ENCODE measurements around the gene CPEB4. TPM values are rescaled to one million over a fixed set of nuclear protein-coding genes. Genes with fewer than 3 reads are reported as not detected.

The CPEB4 gene
- total RNA-seq, 4 donors from 2014 or later = 33.2 to 51.6 (median 44.8) TPM

- Histone ChIP-seq H3K4me1 (peaks cover 7 to 94% (median 22%) of the 10 kb centered on the region in 3 donors), H3K27me3 (no peaks in the 10 kb centered on the region), H3K9me3 (no peaks in the 10 kb centered on the region), H3K4me3 (no peak overlapping the region), H3K27ac (peak overlapping the region in 2 of 4 donors; percentile 58 to 67), H3K36me3 (peaks cover 0 to 16% (median 0%) of the 10 kb centered on the region in 3 donors)
- no peak for TF ChIP-seq CTCF (IDR thresholded peaks at IDR 0.05)
- no peak for TF ChIP-seq POLR2A (IDR thresholded peaks at IDR 0.05)
- no peak for DNase-seq
- WGBS, 2 donors = 86 to 89% methylated on average over 2 of the region's 2 CpGs
- intact Hi-C loops (cut with DNase I) = no loop called here
Measured at GRCh38 chr5:173922527-173922926, 34.4 kb downstream of the CPEB4 start.

- no peak overlapping the region for H3K4me3 ChIP-seq
- H3K9me3 ChIP-seq = no peaks in the 10 kb centered on the region
- no peak for TF ChIP-seq CTCF (IDR thresholded peaks at IDR 0.05)
- TF ChIP-seq POLR2A (IDR thresholded peaks at IDR 0.05) = no peak
- H3K27ac ChIP-seq = peak overlapping the region in 3 of 4 donors; percentile 13 to 67 (median 58)
- WGBS, 2 donors = 58 to 59% methylated on average over 3 of the region's 3 CpGs
- H3K4me1 ChIP-seq = peaks cover 7 to 86% (median 21%) of the 10 kb centered on the region in 3 donors
- peaks cover 0 to 25% (median 0%) of the 10 kb centered on the region in 3 donors for H3K36me3 ChIP-seq
- no peak for DNase-seq
- H3K27me3 ChIP-seq = no peaks in the 10 kb centered on the region
- intact Hi-C loops (cut with DNase I) = no loop called here
Measured at GRCh38 chr5:173923218-173924095, 35.3 kb downstream of the CPEB4 start.

GRCh38 chr5:173924899-173925298 lies 36.8 kb downstream of the CPEB4 start:
- H3K9me3 ChIP-seq = no peaks in the 10 kb centered on the region
- peaks cover 3 to 79% (median 7%) of the 10 kb centered on the region in 3 donors for H3K4me1 ChIP-seq
- peaks cover 0 to 31% (median 0%) of the 10 kb centered on the region in 3 donors for H3K36me3 ChIP-seq
- peak overlapping the region in 3 of 4 donors; percentile 13 to 67 (median 58) for H3K27ac ChIP-seq
- no peaks in the 10 kb centered on the region for H3K27me3 ChIP-seq
- intact Hi-C loops (cut with DNase I) = no loop called here
- DNase-seq = no peak
- no peak overlapping the region for H3K4me3 ChIP-seq
- no peak for TF ChIP-seq POLR2A (IDR thresholded peaks at IDR 0.05)
- TF ChIP-seq CTCF (IDR thresholded peaks at IDR 0.05) = no peak

GRCh38 chr5:173925449-173926071 lies 37.4 kb downstream of the CPEB4 start:
- Histone ChIP-seq H3K27ac (peak overlapping the region in 2 of 4 donors; percentile 58 to 67), H3K4me1 (peaks cover 3 to 72% (median 3%) of the 10 kb centered on the region in 3 donors), H3K4me3 (no peak overlapping the region), H3K9me3 (no peaks in the 10 kb centered on the region), H3K36me3 (peaks cover 0 to 31% (median 0%) of the 10 kb centered on the region in 3 donors), H3K27me3 (no peaks in the 10 kb centered on the region)
- TF ChIP-seq CTCF (IDR thresholded peaks at IDR 0.05) (peak in 5 of 6 experiments; percentile 24 to 61 (median 43)), POLR2A (IDR thresholded peaks at IDR 0.05) (no peak)
- DNase-seq = no peak
- WGBS, 2 donors = 28 to 29% methylated on average over 3 of the region's 3 CpGs
- intact Hi-C loops (cut with DNase I) = no loop called here

GRCh38 chr5:173926359-173926758 lies 38.2 kb downstream of the CPEB4 start:
- WGBS, 2 donors = 60 to 70% methylated on average over 2 of the region's 2 CpGs
- intact Hi-C loops (cut with DNase I) = no loop called here
- no peaks in the 10 kb centered on the region for H3K27me3 ChIP-seq
- peaks cover 0 to 31% (median 0%) of the 10 kb centered on the region in 3 donors for H3K36me3 ChIP-seq
- peaks cover 3 to 69% (median 3%) of the 10 kb centered on the region in 3 donors for H3K4me1 ChIP-seq
- peak overlapping the region in 2 of 4 donors; percentile 10 to 67 for H3K27ac ChIP-seq
- H3K4me3 ChIP-seq = no peak overlapping the region
- TF ChIP-seq POLR2A (IDR thresholded peaks at IDR 0.05) (no peak), CTCF (IDR thresholded peaks at IDR 0.05) (no peak)
- no peaks in the 10 kb centered on the region for H3K9me3 ChIP-seq
- no peak for DNase-seq

All from esophagus squamous epithelium (tissue), 5 donors.